Activated T-cell treated with anti-CD3 and anti-CD28 coated beads, Interleukin-2, amount 50 U/mL, for 72 hours (primary cell): Measurements from ENCODE around the gene CD8A. TPM values are rescaled to one million over a fixed set of nuclear protein-coding genes. Genes with fewer than 3 reads are reported as not detected.
"Not testable (repeated sequence)": the region's sequence is repeated elsewhere in the genome, so short reads cannot be mapped to it uniquely, and the experiment has no call there.

ENCODE experiments used
- ATAC-seq, 2 donors: fragments of 150-1000 bp; cut with Tn5 transposase; replicated peaks in 1 of 2; 2 replicates each; pipeline ENCODE4 v1.10.0; 2021; ENCODE audit warnings: moderate library complexity in 2 of 2, mild to moderate bottlenecking in 1 of 2
- DNase-seq, 2 donors: peaks; one replicate each; pipeline ENCODE4 v3.0.0; 2021 to 2022; ENCODE audit warnings: mixed read lengths in 1 of 2
- H3K27ac Mint-ChIP-seq: one replicate; pipeline ENCODE4 v1.8.0; 2022; ENCODE audit warnings: mild to moderate bottlenecking, moderate library complexity, mixed read lengths
- H3K27me3 Mint-ChIP-seq: one replicate; pipeline ENCODE4 v1.8.0; 2022; ENCODE audit warnings: low read depth, mixed read lengths
- H3K36me3 Mint-ChIP-seq, 2 donors: one replicate each; pipeline ENCODE4 v1.8.0; 2022; ENCODE audit warnings: mixed read lengths in 2 of 2, mild to moderate bottlenecking in 1 of 2; ENCODE audit not compliant: insufficient read depth in 2 of 2
- H3K4me1 Mint-ChIP-seq: one replicate; pipeline ENCODE4 v1.8.0; 2022; ENCODE audit warnings: low read depth, mixed read lengths
- H3K4me3 Mint-ChIP-seq, 2 donors: one replicate each; pipeline ENCODE4 v1.8.0; 2022; ENCODE audit warnings: mild to moderate bottlenecking in 2 of 2, mixed read lengths in 2 of 2, moderate library complexity in 2 of 2
- H3K9me3 Mint-ChIP-seq, 2 donors: one replicate each; pipeline ENCODE4 v1.8.0; 2022; ENCODE audit warnings: mixed read lengths in 2 of 2
- total RNA-seq, 2 donors: library from RNA; stranded (reverse); gene quantifications; one replicate each; pipeline ENCODE4 v1.2.3, GENCODE V29; 2022

The CD8A gene
- total RNA-seq, 2 donors from 2014 or later: 180 to 222 TPM

GRCh38 chr2:86739485-86739884, 51.2 kb downstream of the CD8A start:
- H3K27me3 Mint-ChIP-seq, ATAC-seq, H3K4me3 Mint-ChIP-seq, H3K9me3 Mint-ChIP-seq, DNase-seq, H3K27ac Mint-ChIP-seq: not testable (repeated sequence)
- Mint-ChIP-seq H3K4me1 (peaks cover 11% of the 10 kb centered on the region), H3K36me3 (peaks cover 2 to 12% of the 10 kb centered on the region in 2 donors)

GRCh38 chr2:86734896-86735295, 55.8 kb downstream of the CD8A start:
- not testable (repeated sequence) for DNase-seq, H3K9me3 Mint-ChIP-seq, H3K36me3 Mint-ChIP-seq, H3K4me1 Mint-ChIP-seq, H3K27me3 Mint-ChIP-seq, H3K4me3 Mint-ChIP-seq, H3K27ac Mint-ChIP-seq
- peak; percentile 23 to 43 for ATAC-seq

Other genes starting within 250 kb of the CD8A start
- 10 to 100 TPM; 59.6 to 60.2 TPM for gene CHMP3, start 227.5 kb downstream of the CD8A start, total RNA-seq
- 10 to 100 TPM; 17.4 to 24.8 TPM for gene RNF103, start 167.0 kb downstream of the CD8A start, total RNA-seq
- 10 to 100 TPM; 50.6 to 51.3 TPM for gene RMND5A, start 70.6 kb downstream of the CD8A start, total RNA-seq
- gene CD8B, start 71.0 kb upstream of the CD8A start, total RNA-seq: 10 to 100 TPM; 71.2 to 79.3 TPM
- 1 to 10 TPM; 1.9 to 3.0 TPM for gene RGPD1, start 151.2 kb upstream of the CD8A start, total RNA-seq
- 1 to 10 TPM; 4.4 to 5.7 TPM for gene PLGLB1, start 230.9 kb upstream of the CD8A start, total RNA-seq